SJSA1 (cell line): ENCODE measurements around the gene ID1. TPM values are rescaled to one million over a fixed set of nuclear protein-coding genes. Genes with fewer than 3 reads are reported as not detected.
"Not testable (repeated sequence)": the region's sequence is repeated elsewhere in the genome, so short reads cannot be mapped to it uniquely, and the experiment has no call there.

Source experiments
- DNase-seq, 2 experiments: peaks; one replicate each; pipeline ENCODE4 v3.0.0-alpha.2; 2015 to 2020; ENCODE audit warnings: low spot score in 2 of 2, low read depth in 1 of 2
- H3K27ac ChIP-seq: fragments of 250-450 bp; sonication (Bioruptor Pico); 2 replicates; pipeline ENCODE4 v1.5.1; 2020; ENCODE audit warnings: mild to moderate bottlenecking, moderate library complexity
- H3K27me3 ChIP-seq: fragments of 250-450 bp; sonication (Bioruptor Pico); replicated peaks from 2 replicates; pipeline ENCODE4 v1.5.1; 2020; ENCODE audit warnings: mild to moderate bottlenecking, moderate library complexity
- H3K36me3 ChIP-seq: fragments of 250-450 bp; sonication (Bioruptor Pico); 2 replicates; pipeline ENCODE4 v1.5.1; 2020; ENCODE audit warnings: mild to moderate bottlenecking
- H3K4me1 ChIP-seq: fragments of 250-450 bp; sonication (Bioruptor Pico); replicated peaks from 2 replicates; pipeline ENCODE4 v1.6.1; 2021; ENCODE audit warnings: mild to moderate bottlenecking
- H3K4me3 ChIP-seq: fragments of 250-450 bp; sonication (Bioruptor Pico); 2 replicates; pipeline ENCODE4 v1.5.1; 2020; ENCODE audit warnings: mild to moderate bottlenecking
- H3K9me3 ChIP-seq: fragments of 250-450 bp; sonication (Bioruptor Pico); replicated peaks from 2 replicates; pipeline ENCODE4 v1.5.1; 2020; ENCODE audit warnings: mild to moderate bottlenecking
- total RNA-seq: library from RNA; depleted of rRNA; stranded (reverse); fragments of >200 nt; shearing (Covaris generic); gene quantifications from 2 replicates; pipeline ENCODE4 v1.2.3, GENCODE V29; 2014

Gene ID1
- total RNA-seq, 1 experiment from 2014 or later: 729 TPM

GRCh38 chr20:31579941-31580651 is 25.0 kb upstream of the ID1 start:
- not testable (repeated sequence) for H3K4me3 ChIP-seq, DNase-seq, H3K4me1 ChIP-seq, H3K36me3 ChIP-seq, H3K27ac ChIP-seq, H3K27me3 ChIP-seq, H3K9me3 ChIP-seq

GRCh38 chr20:31580706-31581105 is 24.4 kb upstream of the ID1 start:
- Histone ChIP-seq H3K4me3 (no peak overlapping the region), H3K4me1 (no peaks in the 10 kb centered on the region), H3K9me3 (no peaks in the 10 kb centered on the region), H3K36me3 (no peaks in the 10 kb centered on the region), H3K27ac (no peak overlapping the region), H3K27me3 (no peaks in the 10 kb centered on the region)
- DNase-seq: no peak

- Histone ChIP-seq H3K27me3 (no peaks in the 10 kb centered on the region), H3K27ac (no peak overlapping the region), H3K36me3 (no peaks in the 10 kb centered on the region), H3K4me1 (no peaks in the 10 kb centered on the region), H3K4me3 (no peak overlapping the region), H3K9me3 (no peaks in the 10 kb centered on the region)
- no peak for DNase-seq
Measured at GRCh38 chr20:31581391-31581790, 23.7 kb upstream of the ID1 start.

GRCh38 chr20:31587545-31588389 is 17.3 kb upstream of the ID1 start:
- Histone ChIP-seq H3K27me3 (no peaks in the 10 kb centered on the region), H3K36me3 (0 out of 2 replicates have a peak, but pooled peaks cover 3% of the 10 kb centered on the region), H3K27ac (0 out of 2 replicates have a peak overlapping the region, but pooled peaks have one; percentile 29), H3K4me1 (peaks cover 19% of the 10 kb centered on the region), H3K4me3 (peak overlapping the region; percentile 34), H3K9me3 (no peaks in the 10 kb centered on the region)
- DNase-seq: no peak

GRCh38 chr20:31590717-31591225 is 14.3 kb upstream of the ID1 start:
- no peak overlapping the region for H3K27ac ChIP-seq
- peaks cover 49% of the 10 kb centered on the region for H3K4me1 ChIP-seq
- no peak overlapping the region for H3K4me3 ChIP-seq
- no peak for DNase-seq
- 0 out of 2 replicates have a peak, but pooled peaks cover 3% of the 10 kb centered on the region for H3K36me3 ChIP-seq
- H3K9me3 ChIP-seq: no peaks in the 10 kb centered on the region
- H3K27me3 ChIP-seq: no peaks in the 10 kb centered on the region

GRCh38 chr20:31593221-31594001 is 11.7 kb upstream of the ID1 start:
- Histone ChIP-seq H3K9me3 (no peaks in the 10 kb centered on the region), H3K27ac (peak overlapping the region; percentile 66), H3K4me1 (peaks cover 57% of the 10 kb centered on the region), H3K36me3 (no peaks in the 10 kb centered on the region), H3K27me3 (no peaks in the 10 kb centered on the region), H3K4me3 (no peak overlapping the region)
- peak; percentile 84 to 94 for DNase-seq

- H3K4me3 ChIP-seq: no peak overlapping the region
- DNase-seq: no peak
- no peaks in the 10 kb centered on the region for H3K27me3 ChIP-seq
- no peaks in the 10 kb centered on the region for H3K9me3 ChIP-seq
- no peaks in the 10 kb centered on the region for H3K36me3 ChIP-seq
- H3K4me1 ChIP-seq: peaks cover 52% of the 10 kb centered on the region
- H3K27ac ChIP-seq: peak overlapping the region; percentile 63; the same call in 1 of the 2 replicates
Measured at GRCh38 chr20:31594002-31594557, 11.0 kb upstream of the ID1 start.

GRCh38 chr20:31594558-31595379 is 10.3 kb upstream of the ID1 start:
- Histone ChIP-seq H3K27ac (peak overlapping the region; percentile 63), H3K36me3 (no peaks in the 10 kb centered on the region), H3K4me1 (peaks cover 52% of the 10 kb centered on the region), H3K27me3 (no peaks in the 10 kb centered on the region), H3K4me3 (no peak overlapping the region), H3K9me3 (no peaks in the 10 kb centered on the region)
- peak; percentile 67 to 75 for DNase-seq

GRCh38 chr20:31595380-31595653 is 9.8 kb upstream of the ID1 start:
- Histone ChIP-seq H3K4me1 (peaks cover 52% of the 10 kb centered on the region), H3K27ac (peak overlapping the region; percentile 63), H3K36me3 (no peaks in the 10 kb centered on the region), H3K9me3 (no peaks in the 10 kb centered on the region), H3K4me3 (no peak overlapping the region), H3K27me3 (no peaks in the 10 kb centered on the region)
- no peak for DNase-seq

GRCh38 chr20:31595654-31596411 is 9.3 kb upstream of the ID1 start:
- no peaks in the 10 kb centered on the region for H3K27me3 ChIP-seq
- peak overlapping the region; percentile 63 for H3K27ac ChIP-seq
- H3K36me3 ChIP-seq: no peaks in the 10 kb centered on the region
- peak; percentile 98 for DNase-seq
- H3K4me3 ChIP-seq: no peak overlapping the region
- H3K4me1 ChIP-seq: peaks cover 52% of the 10 kb centered on the region
- H3K9me3 ChIP-seq: no peaks in the 10 kb centered on the region

GRCh38 chr20:31596412-31596715 is 8.7 kb upstream of the ID1 start:
- peak overlapping the region; percentile 63 for H3K27ac ChIP-seq

GRCh38 chr20:31596831-31597480 is 8.1 kb upstream of the ID1 start:
- H3K4me1 ChIP-seq: peaks cover 55% of the 10 kb centered on the region
- H3K4me3 ChIP-seq: no peak overlapping the region
- H3K36me3 ChIP-seq: no peaks in the 10 kb centered on the region
- H3K27me3 ChIP-seq: no peaks in the 10 kb centered on the region
- peak overlapping the region; percentile 63 for H3K27ac ChIP-seq
- H3K9me3 ChIP-seq: no peaks in the 10 kb centered on the region
- peak in 1 of 2 experiments; percentile 35 for DNase-seq

More at GRCh38 chr20:31596412-31596715, 8.7 kb upstream of the ID1 start:
- peaks cover 52% of the 10 kb centered on the region for H3K4me1 ChIP-seq
- H3K27me3 ChIP-seq, DNase-seq, H3K36me3 ChIP-seq, H3K4me3 ChIP-seq, H3K9me3 ChIP-seq: not testable (repeated sequence)
